HG03095 (cell line): ENCODE results near the gene BNIP3.

Source experiments
- ATAC-seq: cut with Tn5 transposase; IDR thresholded peaks from one replicate; pipeline ENCODE4 v1.9.1; 2021; ENCODE audit warnings: moderate library complexity; ENCODE audit not compliant: unreplicated experiment

The BNIP3 gene, protein sequence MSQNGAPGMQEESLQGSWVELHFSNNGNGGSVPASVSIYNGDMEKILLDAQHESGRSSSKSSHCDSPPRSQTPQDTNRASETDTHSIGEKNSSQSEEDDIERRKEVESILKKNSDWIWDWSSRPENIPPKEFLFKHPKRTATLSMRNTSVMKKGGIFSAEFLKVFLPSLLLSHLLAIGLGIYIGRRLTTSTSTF

DNA sequence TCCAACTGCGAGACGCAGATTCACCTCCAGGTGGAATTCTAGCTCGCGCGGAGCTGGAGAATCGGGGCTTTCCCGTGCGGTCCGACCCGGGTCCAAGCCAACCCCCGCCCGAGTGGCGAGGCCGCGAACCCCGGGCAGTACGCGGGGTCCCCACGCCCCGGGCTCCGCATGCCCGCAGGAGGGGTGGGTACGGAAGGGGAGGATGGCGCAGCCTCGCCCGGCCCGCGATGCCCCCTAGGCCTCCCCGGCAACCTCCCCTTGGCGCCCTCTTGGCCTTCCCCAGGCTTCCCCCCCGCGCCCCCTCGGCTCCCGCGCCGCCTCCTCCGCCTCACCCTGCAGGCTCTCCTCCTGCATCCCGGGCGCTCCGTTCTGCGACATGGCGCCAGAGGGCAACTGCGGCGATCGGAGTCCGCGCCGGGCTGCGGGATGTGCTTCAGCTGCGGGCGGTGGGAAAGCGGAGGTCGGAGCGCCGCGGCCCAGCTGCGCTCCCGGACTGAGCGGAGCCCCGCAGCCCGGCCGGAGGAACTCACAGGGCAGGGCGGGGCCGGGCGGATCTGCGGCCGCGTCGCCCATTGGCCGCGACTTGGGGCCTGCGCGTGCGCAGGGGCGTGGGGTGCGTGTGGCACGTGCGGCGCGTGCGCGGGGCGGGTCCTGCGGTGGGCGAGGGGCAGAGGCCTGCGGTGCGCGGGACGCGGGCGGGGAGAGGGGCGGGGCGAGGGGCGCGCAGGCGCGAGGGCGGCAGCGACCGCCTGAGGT is at the start of gene BNIP3:
TSS of gene BNIP3 (minus strand) at position 495 of the 756 bp plus-strand sequence. CDS start at position 378, 117 bp downstream.
- peak; percentile 91 for ATAC-seq

DNA sequence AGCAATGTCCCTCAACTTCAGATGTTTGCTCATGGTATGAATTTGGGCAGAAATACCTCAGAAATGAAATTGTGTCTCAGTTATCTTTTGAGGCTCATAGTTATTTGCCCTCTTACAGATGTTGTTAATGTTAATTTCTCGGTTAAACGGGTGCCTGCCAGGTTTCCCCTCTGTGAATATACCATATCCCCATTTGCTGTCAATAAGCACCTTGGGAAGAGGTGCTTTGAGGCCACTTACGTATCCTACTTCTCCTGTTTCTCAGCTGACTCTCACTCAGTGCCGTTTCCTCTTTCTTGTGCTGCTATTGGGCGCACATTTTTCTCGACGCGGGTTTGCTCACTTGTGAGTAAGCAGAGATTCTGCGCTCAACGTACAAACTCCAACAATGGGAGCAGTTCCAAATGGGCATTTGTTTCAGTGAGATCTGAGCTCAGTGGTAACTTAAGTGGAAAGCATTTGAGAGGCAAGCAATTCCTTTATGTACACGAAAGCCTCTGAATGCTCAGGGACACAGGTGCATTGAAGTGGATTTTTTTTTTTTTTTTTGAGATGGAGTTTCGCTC is 49.3 kb upstream of the BNIP3 start:
- ATAC-seq: no peak

DNA sequence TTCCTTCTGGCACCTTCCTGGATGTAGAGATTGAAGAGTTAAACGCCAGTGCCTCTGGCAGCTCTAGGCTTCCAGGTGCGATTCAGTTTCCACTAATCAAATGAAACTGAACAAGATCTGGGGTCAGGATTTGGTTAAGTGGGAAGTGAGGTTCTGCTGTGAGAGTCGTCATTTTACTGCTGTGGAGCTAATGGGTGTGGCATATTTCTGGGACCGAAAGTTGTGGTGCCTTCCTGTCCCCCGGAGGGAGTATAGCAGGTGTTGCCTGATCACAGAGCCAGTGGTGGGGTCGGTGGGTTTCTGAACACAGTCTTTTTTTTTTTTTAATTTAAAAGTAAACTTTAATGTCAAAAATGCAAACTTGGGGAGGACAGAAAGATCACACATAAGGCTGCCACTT is 47.0 kb upstream of the BNIP3 start:
- no peak for ATAC-seq

DNA sequence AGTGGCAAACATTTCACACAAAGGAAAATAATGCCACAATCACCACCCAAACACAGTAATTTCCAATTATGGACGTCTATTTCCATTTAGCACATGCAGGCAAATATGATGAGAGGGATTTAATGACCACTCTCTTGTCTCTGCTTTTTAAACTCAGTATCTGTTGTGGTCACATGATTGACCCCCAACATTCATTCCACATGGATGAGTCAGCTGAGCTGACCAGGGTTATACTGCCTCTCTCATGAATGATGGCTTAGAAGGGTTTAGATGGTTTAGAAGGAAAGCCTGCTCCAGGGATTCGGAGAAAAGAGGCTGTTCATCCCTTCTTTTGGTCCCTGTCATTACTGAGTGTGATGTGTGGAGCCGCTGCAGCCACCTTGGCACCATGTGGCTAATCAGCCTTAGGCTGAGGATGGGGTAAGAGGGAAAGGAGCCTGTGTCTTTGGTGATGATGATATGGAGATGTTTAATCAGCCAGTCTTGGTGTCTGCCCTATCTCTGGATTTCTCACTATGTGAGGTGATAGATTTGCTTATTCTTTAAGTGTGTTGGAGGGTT is 45.8 kb upstream of the BNIP3 start:
- no peak for ATAC-seq

DNA sequence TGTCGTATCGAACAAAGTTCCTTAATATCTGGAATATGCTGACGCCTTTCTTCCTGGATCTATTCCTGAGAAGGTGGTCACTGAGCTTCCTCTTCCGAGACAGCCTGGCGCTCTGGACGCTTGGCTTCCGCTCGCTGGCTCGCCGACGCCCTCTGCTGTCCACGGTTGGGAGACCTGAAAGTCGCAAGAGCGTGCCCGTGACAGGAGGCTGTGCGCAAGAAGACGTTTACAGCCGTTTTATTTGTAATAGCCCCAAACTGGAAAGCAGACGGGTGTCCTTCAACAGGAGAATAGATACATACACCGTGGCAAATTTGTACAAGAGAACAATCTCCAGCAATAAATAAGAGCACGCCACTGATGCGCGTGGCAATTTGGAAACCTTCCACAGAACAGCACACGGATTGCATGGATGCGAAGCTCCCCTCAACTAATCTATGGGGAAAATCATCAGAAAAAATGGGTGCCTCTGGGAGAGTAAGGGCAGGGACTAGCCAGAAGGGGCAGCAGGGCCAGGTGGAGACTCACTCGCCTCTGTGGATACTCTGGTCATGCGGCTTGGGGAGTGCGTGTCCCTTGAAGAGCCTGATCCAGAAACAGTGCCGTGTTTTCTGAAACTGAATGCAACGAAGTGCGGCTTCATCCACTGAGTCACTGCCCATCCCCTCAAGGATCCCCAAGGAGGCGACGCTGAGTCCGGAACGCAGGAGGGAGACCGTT is 41.5 kb upstream of the BNIP3 start:
- peak; percentile 90 for ATAC-seq

DNA sequence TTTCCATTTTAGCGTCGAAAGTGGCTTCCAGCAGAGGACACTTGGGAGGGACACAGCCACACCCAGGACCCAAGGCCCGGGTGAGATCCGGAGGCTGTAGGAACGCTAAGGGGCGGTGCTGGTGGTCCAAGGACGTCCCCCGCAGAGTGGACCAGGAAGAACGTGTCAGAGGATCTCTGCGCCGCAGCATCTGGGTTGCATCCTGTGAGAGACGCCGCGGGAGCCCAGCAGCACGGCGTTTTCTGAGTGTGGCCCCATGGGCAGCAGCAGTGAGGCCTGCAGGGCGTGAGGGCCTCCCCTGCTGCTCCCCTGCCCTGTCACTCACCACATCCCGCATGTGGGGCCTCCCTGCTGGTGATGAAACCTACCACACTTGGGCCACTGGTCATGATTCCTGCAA is 40.5 kb upstream of the BNIP3 start:
- no peak for ATAC-seq

DNA sequence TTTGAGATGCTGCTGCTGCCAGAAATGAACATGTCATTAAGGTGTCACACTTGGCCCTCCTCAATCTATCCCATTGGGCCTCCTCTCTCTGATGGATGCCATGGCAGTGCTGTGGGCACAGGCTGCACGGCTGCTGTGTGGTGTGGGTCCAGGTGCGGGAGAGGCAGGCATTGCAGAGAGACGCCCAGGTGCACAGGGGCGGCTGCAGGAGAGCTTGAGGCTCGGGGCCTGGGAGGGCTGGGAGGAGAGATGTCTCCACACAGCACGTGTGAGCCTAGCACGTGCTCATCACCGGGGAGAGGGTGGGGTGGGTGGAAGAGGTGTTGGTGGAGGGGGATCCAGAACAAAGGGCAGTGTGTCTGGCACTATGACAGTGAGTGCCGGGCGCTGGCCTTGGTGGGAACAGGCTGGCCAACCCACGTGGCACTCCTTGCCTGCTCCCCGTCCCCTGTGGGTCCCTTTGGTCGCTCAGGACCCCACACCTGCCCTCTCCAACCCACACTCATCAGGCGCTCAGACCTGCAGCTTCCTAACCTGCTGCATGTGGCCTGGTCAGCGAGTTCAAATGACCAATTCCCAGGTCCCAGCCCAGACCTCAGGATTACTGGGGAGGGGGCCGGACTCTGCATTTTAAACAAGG is 39.9 kb upstream of the BNIP3 start:
- ATAC-seq: no peak

DNA sequence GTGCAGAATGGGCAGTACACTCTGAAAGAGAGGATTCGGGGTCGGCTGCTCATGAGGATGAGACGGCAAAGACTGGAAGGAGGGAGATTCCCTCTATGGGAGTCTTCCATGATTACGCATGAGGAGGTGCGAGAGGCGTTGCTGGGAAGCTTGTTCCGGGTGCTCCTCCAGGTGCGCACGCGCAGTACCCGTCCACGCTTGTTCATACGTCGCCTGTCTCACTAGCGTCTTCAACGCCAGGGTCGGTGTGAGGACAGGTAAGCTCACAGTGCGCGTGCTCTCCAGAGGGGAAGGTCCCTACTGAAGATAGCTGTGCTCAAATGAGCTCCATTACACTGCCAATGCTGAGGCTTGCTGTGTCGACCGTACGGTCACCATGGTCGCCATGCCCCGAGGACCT is 39.3 kb upstream of the BNIP3 start:
- ATAC-seq: no peak

DNA sequence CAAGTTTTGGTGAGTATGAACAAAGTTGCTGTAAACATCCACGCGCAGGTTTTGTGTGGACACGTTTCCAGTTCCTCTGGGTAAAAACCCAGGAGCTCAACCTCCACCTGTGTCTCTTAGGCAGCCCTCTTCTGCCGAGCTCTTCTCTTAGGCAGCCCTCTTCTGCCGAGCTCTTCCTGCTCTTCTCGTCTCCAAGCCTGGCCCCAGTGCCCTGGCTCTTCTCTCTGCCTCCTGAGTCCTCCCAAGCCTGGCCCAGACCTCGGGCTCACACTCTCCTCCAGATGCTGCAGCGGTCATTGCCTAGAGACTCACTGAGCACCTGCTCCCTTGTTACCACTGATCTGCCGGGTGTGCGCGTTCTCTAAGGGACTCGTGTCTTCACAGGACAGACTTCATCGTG is 38.7 kb upstream of the BNIP3 start:
- no peak for ATAC-seq

DNA sequence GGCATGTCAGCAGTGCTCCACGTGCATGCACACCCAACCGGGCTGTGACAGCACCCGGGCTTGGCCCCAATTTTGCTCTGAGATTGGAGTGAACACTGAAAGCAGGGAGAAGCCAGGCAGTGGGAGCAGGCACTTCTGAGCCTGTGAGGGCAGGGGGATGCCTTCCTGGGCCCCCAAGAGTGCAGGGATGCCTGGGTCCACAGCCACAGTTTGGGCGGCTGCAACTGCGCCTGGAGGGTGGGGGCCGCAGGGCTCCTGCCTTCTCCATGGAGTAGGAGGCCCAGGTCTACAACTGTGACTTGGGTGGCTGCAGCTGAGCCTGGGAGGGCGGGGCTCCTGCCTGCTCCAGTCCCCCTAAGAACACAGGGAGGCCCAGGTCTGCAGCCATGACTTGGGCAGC is 37.6 kb upstream of the BNIP3 start:
- ATAC-seq: no peak

DNA sequence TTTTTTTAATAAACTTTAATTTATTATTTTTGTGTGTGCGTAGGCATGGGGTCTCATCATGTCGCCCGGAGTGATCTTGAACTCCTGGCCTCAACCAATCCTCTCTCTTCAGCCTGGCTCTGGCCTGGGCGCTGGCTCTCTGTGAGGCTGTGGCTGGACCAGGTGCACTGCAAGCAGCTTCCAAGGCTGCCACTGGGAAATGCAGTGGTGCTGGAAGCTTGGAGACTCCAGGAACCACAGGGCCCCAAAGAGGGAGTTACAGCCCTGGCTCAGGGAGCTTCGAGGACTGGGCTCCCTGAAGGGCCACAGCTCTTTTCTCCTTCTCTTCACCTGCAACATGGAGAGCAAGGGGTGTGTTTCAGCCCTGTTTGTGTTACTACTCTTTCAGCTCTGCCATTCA is 36.7 kb upstream of the BNIP3 start:
- ATAC-seq: no peak

DNA sequence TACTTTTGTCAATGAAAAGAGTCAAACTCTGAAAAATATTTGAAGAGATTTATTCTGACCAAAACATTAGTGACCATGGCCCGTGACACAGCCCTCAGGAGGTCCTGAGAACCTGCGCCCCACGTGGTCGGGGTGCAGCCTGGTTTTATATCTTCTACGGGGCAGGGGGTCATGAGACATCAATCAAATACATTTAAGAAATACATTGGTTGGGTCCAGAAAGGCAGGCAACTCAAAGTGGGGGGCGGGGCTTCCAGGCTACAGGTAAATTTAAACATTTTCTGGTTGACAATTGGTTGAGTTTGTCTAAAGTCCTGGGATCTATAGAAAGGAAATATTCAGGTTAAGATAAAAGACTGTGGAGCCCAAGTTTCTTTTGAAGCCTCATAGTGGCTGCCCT is 34.8 kb upstream of the BNIP3 start:
- no peak for ATAC-seq

DNA sequence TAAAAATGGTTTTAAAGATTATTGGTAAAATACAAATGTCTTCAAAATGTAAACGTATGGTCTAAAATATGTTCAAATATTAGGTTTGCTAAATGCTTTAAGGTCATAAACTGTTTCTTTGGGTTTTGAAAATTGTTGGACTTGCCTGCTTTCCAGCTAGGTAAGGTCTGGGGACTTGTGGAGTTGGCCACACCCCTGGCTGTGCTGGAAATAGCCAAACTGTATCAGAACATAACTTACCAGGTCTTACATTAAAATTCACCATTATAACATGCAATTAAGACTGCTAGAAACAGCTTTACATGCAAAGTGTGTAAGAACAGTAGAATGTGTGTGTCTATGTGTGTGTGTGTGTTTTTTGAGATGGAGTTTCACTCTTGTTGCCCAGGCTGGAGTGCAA is 29.7 kb upstream of the BNIP3 start:
- no peak for ATAC-seq

DNA sequence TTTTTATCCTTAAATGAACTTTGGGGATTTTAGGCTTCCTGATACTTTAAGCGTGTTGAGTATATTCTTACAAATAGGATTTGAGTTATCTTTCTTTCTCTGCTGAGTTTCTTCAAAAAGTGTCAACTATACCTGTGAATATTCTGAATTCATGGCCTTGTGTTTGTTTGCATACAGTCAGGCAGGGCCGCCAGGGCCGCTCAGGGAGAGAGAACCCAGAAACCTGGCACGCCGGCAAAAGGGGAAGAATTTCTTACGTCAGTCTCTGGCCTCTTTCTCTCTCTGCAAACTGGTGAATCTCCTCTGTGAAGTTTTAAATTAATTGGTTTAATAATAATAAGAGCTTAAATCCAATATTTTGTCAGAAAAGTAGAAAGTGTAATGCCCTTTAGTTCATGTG is 29.3 kb upstream of the BNIP3 start:
- ATAC-seq: no peak

DNA sequence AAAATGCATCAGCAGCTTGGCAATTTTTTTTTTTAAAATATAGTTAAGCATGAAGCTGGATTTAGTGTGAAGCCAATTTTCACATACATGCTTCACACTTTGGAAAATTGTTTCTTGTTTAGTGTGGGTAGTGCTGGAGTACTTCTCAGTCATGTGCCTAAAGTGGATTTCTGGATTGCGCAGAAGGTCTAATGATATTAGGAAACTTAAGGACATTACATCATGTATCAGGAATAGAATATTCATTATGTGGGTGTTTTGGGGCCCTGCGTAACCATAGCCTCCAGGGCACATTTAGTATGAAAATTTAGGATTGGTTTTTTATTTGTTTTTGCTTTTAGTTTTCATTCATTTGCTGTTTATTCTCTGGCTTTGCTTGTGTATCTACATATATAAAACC is 28.8 kb upstream of the BNIP3 start:
- ATAC-seq: no peak

DNA sequence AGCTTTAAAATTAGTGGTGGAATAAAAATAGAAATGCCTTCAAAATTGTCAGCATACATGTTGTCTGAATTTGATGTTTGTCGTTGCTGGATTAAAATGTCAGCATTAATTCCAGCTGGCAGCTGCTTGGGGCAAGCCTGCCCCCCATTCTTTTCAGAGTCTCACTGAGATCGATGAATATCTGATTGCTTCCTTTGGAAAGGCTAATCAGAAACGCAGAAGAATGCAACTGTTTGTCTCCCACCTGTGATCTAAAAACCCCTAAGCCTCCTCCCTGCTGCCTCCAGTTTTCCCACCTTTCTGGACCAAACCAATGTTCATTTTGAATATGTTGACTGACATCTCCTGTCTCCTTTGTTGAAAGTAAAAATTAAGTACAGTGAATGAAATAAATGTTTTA is 27.9 kb upstream of the BNIP3 start:
- no peak for ATAC-seq

DNA sequence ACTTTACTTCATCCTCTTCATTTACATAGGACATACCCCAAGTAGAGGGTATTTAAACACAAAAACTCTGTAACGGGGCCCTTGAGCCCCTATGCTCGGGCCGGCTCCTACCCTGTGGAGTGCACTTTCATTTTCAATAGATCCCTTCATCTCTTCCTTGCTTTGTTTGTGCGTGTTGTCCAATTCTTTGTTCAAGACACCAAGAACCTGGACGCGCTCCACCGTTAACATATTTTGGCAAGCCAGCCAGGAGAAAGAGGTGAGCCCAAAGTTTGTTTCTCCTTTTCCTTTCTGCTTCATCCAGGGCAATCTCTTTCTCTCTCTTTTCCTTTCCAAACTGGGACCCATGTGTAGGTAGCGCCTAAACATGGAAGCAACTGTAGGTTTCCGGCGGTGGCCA is 26.0 kb upstream of the BNIP3 start:
- no peak for ATAC-seq

DNA sequence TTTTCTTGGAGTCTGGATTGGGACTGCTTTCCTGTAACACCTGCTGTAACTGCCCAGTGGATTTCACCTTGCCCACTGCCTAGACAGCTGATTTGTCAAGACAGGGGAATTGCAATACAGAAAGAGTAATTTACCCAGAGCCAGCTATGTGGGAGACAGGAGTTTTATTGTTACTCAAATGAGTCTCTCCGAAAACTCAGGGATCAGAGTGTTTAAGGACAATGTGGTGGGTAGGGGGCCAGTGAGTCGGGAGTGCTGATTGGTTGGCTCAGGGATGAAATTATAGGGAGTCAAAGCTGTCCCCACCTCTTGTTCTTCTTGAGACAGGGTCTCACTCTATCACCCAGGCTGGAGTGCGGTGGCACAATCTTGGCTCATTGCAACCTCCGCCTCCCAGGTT is 25.2 kb upstream of the BNIP3 start:
- ATAC-seq: no peak

DNA sequence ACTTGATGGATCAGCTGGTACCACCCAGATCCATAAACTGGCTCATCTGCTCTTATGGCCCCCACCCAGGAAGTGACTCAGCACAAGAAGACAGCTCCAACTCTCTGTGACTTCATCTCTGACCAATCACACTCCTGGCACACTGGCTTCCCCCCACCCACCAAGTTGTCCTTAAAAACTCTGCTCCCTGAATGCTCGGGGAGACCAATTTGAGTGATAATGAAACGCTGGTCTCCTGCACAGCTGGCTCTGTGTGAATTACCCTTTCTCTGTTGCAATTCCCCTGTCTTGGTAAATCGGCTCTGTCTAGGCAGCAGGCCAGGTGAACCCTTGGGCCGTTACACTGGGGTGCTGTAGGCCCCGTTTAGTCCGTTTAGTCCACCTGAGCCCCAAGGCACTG is 23.4 kb upstream of the BNIP3 start:
- no peak for ATAC-seq

DNA sequence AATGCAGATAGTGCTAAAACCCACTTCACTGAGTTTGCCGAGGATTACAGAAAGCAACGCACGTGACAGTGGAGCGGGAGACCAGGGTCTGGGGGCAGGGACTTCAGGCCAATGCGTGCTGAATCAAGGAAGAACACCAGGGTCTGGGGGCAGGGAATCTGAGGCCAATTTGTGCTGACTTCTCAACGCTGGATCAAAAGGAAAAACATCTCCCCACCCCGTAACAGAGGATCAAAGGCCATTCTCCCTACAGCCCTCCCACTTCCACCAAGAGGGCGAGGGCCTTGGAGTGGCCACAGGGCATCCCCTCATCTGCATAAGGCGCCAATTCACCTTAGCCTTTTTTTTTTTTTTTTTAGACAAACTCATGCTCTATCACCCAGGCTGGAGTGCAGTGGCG is 22.3 kb upstream of the BNIP3 start:
- ATAC-seq: no peak

DNA sequence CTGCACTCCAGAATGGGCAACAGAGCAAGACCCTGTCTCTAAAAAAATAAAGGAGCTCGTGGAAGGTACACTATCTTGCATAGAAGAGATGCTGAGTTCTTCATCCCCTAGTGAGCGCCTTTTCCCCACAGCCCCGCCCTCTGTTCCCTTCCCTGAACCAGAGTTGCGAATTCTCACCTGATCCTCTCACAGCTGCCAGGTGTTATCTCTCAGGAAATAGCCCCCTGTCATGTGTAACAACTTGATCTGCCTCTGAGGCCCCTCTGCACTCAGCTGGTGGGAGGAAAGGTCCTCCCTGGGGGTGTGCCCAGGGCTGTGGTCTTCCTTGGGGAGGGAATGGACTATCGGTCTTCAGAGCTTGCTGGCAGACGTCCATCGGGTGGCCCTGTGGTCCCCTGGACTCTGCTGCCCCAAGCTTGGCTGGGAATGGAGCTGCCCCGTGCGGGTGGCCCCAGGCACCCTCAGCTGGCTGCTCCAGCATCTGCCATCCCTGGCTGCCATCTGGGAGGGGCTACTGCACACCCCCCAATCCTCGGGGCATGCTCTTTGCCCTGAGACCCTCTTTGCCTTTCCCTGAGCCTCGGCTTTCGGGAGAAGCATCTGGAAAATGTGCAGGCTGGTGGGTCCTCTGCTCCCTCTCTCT is 21.7 kb upstream of the BNIP3 start:
- ATAC-seq: no peak
